IPS-18a (cell line): ENCODE measurements around the gene STK17B.

Source experiments
- H3K27ac ChIP-seq: one replicate; pipeline ENCODE4 v1.5.1; 2013; ENCODE audit warnings: low read length
- H3K27me3 ChIP-seq: one replicate; pipeline ENCODE4 v1.6.1; 2013; ENCODE audit warnings: mild to moderate bottlenecking, low read length; ENCODE audit not compliant: control insufficient read depth, insufficient read depth
- H3K36me3 ChIP-seq: one replicate; pipeline ENCODE4 v1.6.1; 2013; ENCODE audit warnings: low read depth, low read length; ENCODE audit not compliant: control insufficient read depth
- H3K4me1 ChIP-seq: one replicate; pipeline ENCODE4 v1.6.1; 2013; ENCODE audit warnings: low read depth, low read length; ENCODE audit not compliant: control insufficient read depth
- H3K4me3 ChIP-seq: one replicate; pipeline ENCODE4 v1.5.1; 2013; ENCODE audit warnings: low read length
- H3K9ac ChIP-seq: one replicate; pipeline ENCODE4 v1.6.1; 2013; ENCODE audit warnings: mild to moderate bottlenecking, low read length, moderate library complexity
- H3K9me3 ChIP-seq: one replicate; pipeline ENCODE4 v1.6.1; 2013; ENCODE audit warnings: low read depth, low read length; ENCODE audit not compliant: control insufficient read depth

The STK17B gene

DNA sequence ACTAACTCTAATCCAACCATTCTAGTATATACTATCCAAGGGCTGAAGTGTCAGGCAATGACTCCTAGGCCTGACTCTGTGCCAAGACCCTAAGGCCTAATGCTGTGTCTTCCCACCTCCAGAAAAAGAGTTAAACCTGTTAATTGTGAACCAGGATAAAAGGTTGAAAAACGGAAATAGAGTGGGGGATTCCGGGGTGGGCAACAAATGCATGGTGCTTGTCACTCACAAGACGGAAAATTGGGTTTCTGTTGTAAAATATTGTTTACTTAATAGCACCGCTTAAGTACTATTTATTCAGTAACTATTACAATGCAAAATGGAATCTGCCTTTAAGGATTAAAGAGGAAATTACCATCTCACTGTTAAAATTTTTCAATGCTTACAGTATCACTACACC is 3.2 kb downstream of the STK17B start:
- Histone ChIP-seq H3K9ac (no peak overlapping the region), H3K36me3 (no peaks in the 10 kb centered on the region), H3K4me1 (peaks cover 28% of the 10 kb centered on the region), H3K9me3 (no peaks in the 10 kb centered on the region), H3K27me3 (peaks cover 30% of the 10 kb centered on the region), H3K27ac (no peak overlapping the region), H3K4me3 (no peak overlapping the region)

GRCh38 chr2:196167666-196168065 is 3.7 kb downstream of the STK17B start:
- H3K36me3 ChIP-seq: no peaks in the 10 kb centered on the region

GRCh38 chr2:196166876-196167275 is 4.5 kb downstream of the STK17B start:
- Histone ChIP-seq H3K36me3 (no peaks in the 10 kb centered on the region), H3K9me3 (no peaks in the 10 kb centered on the region), H3K27ac (no peak overlapping the region), H3K9ac (no peak overlapping the region), H3K4me1 (peaks cover 28% of the 10 kb centered on the region), H3K27me3 (peaks cover 17% of the 10 kb centered on the region), H3K4me3 (no peak overlapping the region)

More at GRCh38 chr2:196167666-196168065, 3.7 kb downstream of the STK17B start:
- Histone ChIP-seq H3K4me1 (peaks cover 28% of the 10 kb centered on the region), H3K9me3 (no peaks in the 10 kb centered on the region), H3K27me3 (peaks cover 25% of the 10 kb centered on the region), H3K4me3 (no peak overlapping the region), H3K27ac (no peak overlapping the region), H3K9ac (no peak overlapping the region)

GRCh38 chr2:196165016-196165415 is 6.4 kb downstream of the STK17B start:
- no peak overlapping the region for H3K4me3 ChIP-seq
- H3K9me3 ChIP-seq: no peaks in the 10 kb centered on the region
- H3K36me3 ChIP-seq: no peaks in the 10 kb centered on the region
- no peak overlapping the region for H3K9ac ChIP-seq
- H3K27me3 ChIP-seq: peaks cover 9% of the 10 kb centered on the region
- peaks cover 29% of the 10 kb centered on the region for H3K4me1 ChIP-seq
- no peak overlapping the region for H3K27ac ChIP-seq

- Histone ChIP-seq H3K4me3 (no peak overlapping the region), H3K4me1 (peaks cover 22% of the 10 kb centered on the region), H3K36me3 (no peaks in the 10 kb centered on the region), H3K9ac (no peak overlapping the region), H3K27ac (no peak overlapping the region), H3K27me3 (no peaks in the 10 kb centered on the region), H3K9me3 (no peaks in the 10 kb centered on the region)
These were observed 8.1 kb downstream of the STK17B start for GRCh38 chr2:196163285-196163684.

GRCh38 chr2:196162586-196163175 is 8.7 kb downstream of the STK17B start:
- Histone ChIP-seq H3K27me3 (no peaks in the 10 kb centered on the region), H3K4me3 (no peak overlapping the region), H3K27ac (no peak overlapping the region), H3K9me3 (no peaks in the 10 kb centered on the region), H3K9ac (no peak overlapping the region), H3K36me3 (no peaks in the 10 kb centered on the region), H3K4me1 (peaks cover 17% of the 10 kb centered on the region)

DNA sequence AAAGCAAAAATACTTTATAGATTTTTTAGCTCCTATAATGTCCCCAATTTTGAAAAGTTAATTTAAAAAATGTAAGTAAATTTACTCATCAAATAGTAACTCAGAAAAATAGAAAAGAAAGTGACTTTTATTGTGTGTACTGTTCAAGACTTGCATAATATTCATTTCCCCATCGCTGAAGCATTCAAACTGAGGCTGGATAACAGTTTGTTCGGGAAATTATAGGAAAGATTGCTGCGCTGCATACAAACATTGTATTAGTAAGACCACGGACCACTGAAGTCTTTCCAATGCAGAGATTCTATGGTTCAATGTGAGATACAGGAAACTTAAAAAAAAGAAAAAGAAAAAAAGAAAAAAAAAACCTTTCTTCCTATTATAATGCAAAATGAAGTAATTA is 10.4 kb downstream of the STK17B start:
- Histone ChIP-seq H3K9me3 (no peaks in the 10 kb centered on the region), H3K4me3 (no peak overlapping the region), H3K4me1 (peaks cover 7% of the 10 kb centered on the region), H3K9ac (no peak overlapping the region), H3K36me3 (no peaks in the 10 kb centered on the region), H3K27me3 (no peaks in the 10 kb centered on the region), H3K27ac (no peak overlapping the region)

- Histone ChIP-seq H3K4me1 (peaks cover 7% of the 10 kb centered on the region), H3K4me3 (no peak overlapping the region), H3K36me3 (no peaks in the 10 kb centered on the region), H3K27ac (no peak overlapping the region), H3K9me3 (no peaks in the 10 kb centered on the region), H3K27me3 (no peaks in the 10 kb centered on the region), H3K9ac (no peak overlapping the region)
These were observed 11.3 kb downstream of the STK17B start for GRCh38 chr2:196160101-196160500.

GRCh38 chr2:196159221-196159892 is 12.0 kb downstream of the STK17B start:
- no peaks in the 10 kb centered on the region for H3K27me3 ChIP-seq
- H3K4me3 ChIP-seq: no peak overlapping the region
- no peaks in the 10 kb centered on the region for H3K9me3 ChIP-seq
- no peak overlapping the region for H3K27ac ChIP-seq
- no peak overlapping the region for H3K9ac ChIP-seq
- H3K4me1 ChIP-seq: peaks cover 7% of the 10 kb centered on the region
- no peaks in the 10 kb centered on the region for H3K36me3 ChIP-seq

DNA sequence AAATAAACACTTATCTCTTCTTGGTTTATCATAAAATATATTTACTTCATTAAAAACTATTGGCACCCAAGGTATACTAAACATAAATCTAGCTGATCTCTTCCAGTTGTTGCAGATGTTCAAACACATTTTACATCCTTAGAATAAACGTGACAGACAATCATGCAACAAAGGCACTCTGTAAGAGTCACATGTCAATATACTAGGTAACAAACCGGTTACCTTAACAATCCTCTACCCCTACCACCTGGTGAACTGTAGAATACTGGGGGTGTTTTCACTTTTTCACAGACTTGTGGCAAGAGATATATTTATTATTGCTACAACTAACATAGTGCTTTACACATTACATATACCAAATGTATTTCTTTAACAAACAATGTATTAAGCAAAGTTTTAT is 15.8 kb downstream of the STK17B start:
- Histone ChIP-seq H3K4me3 (no peak overlapping the region), H3K9ac (no peak overlapping the region), H3K9me3 (no peaks in the 10 kb centered on the region), H3K36me3 (no peaks in the 10 kb centered on the region), H3K27me3 (no peaks in the 10 kb centered on the region), H3K27ac (no peak overlapping the region), H3K4me1 (peaks cover 7% of the 10 kb centered on the region)

GRCh38 chr2:196153480-196153879 is 17.9 kb downstream of the STK17B start:
- Histone ChIP-seq H3K9ac (no peak overlapping the region), H3K4me1 (no peaks in the 10 kb centered on the region), H3K27me3 (no peaks in the 10 kb centered on the region), H3K36me3 (no peaks in the 10 kb centered on the region), H3K27ac (no peak overlapping the region), H3K9me3 (no peaks in the 10 kb centered on the region), H3K4me3 (no peak overlapping the region)

DNA sequence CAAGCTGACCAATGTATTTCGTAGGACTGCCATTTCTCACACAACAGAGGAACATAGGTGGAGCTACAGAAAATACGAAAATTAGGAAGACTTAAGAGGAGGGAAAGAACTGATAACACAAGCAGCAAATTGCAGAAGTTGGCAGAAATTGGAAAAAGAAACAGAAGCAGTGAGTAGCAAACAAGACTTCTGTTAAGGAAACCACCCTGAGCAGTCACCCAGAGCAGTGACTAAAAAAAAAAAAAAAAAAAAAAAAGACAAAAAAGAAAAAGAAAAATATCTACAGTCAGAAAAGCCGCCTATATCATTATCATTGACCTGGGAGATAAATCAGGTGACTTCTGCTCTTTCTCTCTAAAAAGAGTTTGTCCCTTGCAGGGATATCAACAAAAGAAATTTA is 21.4 kb downstream of the STK17B start:
- Histone ChIP-seq H3K4me1 (no peaks in the 10 kb centered on the region), H3K36me3 (no peaks in the 10 kb centered on the region), H3K9ac (no peak overlapping the region), H3K4me3 (no peak overlapping the region), H3K27ac (no peak overlapping the region), H3K9me3 (no peaks in the 10 kb centered on the region), H3K27me3 (no peaks in the 10 kb centered on the region)
